ENCODE results near the gene ZBTB14.
A peak's percentile ranks its signal among the peaks of the same experiment; 100 is the strongest.

The ZBTB14 gene

DNA sequence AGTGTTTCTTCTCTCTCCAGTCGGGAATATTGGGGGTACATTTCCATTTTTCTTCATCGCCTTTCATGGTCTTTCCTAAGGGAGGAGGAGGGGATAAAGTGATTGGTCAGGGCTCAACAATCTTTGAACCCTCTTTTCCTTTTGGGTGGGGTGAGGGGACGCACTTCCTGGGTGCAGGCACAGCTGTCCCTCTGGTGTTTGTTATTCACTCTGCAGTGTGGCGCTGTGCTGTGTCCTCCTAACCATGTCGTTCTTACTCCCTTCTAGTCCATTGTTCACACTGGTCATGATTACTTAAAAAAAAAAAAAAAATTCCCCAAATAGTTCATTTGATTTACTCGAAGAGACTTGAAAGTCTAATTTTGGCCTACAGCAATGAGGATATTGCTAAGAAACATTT, 44.4 kb downstream of the ZBTB14 start:
- in situ Hi-C loops (cut with HindIII; ENCODE audit: low sequenced_read_pairs): no loop called here
- H3K4me3 ChIP-seq (ENCODE audit: low read depth, low read length): no peak overlapping the region
- TF ChIP-seq CTCF (IDR thresholded peaks at IDR 0.05; ENCODE audit: low read depth, low read length, missing control alignments): no peak
- no peak for DNase-seq (ENCODE audit: low read depth)

DNA sequence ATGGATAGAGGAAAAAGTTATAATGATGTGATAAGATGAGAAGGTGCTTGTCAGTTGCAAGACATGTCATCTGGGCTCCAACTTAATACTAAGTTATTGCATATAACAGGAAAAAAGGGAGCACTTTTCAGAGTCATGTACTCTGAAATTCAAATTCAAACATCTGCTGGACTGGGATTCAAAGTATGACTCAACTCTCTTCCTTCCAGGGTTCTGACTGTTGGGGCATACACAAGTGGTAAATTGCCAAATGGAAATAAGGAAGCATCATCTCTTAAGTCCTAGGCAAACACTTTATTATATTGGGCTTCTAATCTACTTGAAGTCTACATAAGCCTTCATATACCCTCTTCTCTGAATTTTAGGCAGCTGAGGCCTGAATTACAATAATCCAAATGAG, 44.9 kb downstream of the ZBTB14 start:
- no peak for DNase-seq (ENCODE audit: low read depth)
- in situ Hi-C loops (cut with HindIII; ENCODE audit: low sequenced_read_pairs): no loop called here
- no peak for TF ChIP-seq CTCF (IDR thresholded peaks at IDR 0.05; ENCODE audit: low read depth, low read length, missing control alignments)

DNA sequence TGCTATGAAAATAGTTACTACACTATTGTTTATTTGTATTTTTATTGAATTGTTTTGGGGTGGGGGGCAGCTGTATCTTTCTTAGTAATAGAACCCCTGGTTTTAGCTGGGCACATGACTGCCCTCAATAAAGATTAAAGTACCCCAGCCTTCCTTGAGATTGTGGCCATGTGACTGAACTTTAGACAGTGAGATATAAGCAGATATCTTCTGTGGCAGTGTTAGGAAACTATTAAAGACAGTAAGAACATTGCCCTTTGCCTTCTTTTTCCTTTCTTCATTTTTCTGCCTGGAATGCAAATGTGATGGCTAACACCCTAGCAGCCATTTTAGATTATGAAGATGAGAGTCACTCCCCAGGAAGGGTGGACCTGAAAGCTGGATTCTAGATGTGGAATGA, 50.6 kb downstream of the ZBTB14 start:
- no peak for DNase-seq (ENCODE audit: low read depth)
- no peak overlapping the region for H3K4me3 ChIP-seq (ENCODE audit: low read depth, low read length)
- TF ChIP-seq CTCF (IDR thresholded peaks at IDR 0.05; ENCODE audit: low read depth, low read length, missing control alignments): no peak
- in situ Hi-C loops (cut with HindIII; ENCODE audit: low sequenced_read_pairs): no loop called here

More for the DNA sequence above, 44.9 kb downstream of the ZBTB14 start:
- no peak overlapping the region for H3K4me3 ChIP-seq (ENCODE audit: low read depth, low read length)

DNA sequence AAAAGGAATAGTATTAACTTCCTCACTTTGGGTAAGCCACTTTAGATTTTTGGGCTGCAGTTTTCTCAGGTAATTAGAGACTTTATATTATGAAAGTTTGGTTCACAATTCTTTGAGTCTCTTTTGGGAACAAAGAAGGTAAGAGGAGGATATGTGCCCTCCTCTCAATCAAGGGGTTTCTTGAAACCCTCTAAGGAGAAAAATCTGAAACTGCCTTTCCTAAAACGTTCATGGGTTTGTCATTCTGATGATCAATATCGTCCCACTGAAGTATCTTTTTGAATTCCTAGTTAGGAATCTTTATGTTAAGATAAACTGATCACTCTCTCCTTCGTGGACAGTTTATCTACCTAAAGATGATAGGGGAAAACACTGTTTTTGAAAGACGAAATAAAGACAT, 56.1 kb downstream of the ZBTB14 start:
- TF ChIP-seq CTCF (IDR thresholded peaks at IDR 0.05; ENCODE audit: low read depth, low read length, missing control alignments): no peak
- DNase-seq (ENCODE audit: low read depth): no peak
- peak overlapping the region; percentile 79 for H3K4me3 ChIP-seq (ENCODE audit: low read depth, low read length)
- in situ Hi-C loops (cut with HindIII; ENCODE audit: low sequenced_read_pairs): loop anchor here (5.0 kb wide), 1 partner anchor 58 kb away; the partner anchor contains the start of gene ZBTB14

Data from astrocyte of the cerebellum (primary cell).